WI38 (cell line): ENCODE data around the gene LARP6.

Experiments used
- H3K4me3 ChIP-seq: 2 replicates; pipeline ENCODE4 v1.5.1; 2011; ENCODE audit warnings: low read depth, mild to moderate bottlenecking, control low read depth, low read length
- TF ChIP-seq, protein P1 (sequence below): IDR thresholded peaks from 2 replicates; pipeline ENCODE4 v1.5.1; 2012; ENCODE audit warnings: low read depth, mild to moderate bottlenecking, control low read depth, low read length

LARP6 gene

DNA sequence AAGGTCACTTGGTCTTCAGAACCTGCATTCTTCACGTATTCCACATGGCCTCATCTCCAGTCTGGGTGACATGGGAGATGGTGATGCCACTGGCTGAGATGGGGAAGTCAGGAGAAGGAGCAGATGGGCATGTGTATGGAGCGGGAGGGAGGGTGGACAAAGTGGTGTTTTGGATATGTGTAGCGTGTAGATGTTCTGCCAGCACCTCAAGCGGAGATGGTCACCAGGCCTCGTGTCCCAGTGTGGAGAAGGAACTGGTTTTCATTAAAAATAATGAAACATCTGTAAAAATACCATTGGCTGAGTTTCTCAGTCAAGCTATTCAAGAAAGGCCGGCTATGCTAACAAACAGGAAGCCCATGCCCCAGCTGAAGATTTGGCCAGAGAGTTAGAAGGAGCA lies 26.2 kb downstream of the LARP6 start:
- TF ChIP-seq, protein P1, sequence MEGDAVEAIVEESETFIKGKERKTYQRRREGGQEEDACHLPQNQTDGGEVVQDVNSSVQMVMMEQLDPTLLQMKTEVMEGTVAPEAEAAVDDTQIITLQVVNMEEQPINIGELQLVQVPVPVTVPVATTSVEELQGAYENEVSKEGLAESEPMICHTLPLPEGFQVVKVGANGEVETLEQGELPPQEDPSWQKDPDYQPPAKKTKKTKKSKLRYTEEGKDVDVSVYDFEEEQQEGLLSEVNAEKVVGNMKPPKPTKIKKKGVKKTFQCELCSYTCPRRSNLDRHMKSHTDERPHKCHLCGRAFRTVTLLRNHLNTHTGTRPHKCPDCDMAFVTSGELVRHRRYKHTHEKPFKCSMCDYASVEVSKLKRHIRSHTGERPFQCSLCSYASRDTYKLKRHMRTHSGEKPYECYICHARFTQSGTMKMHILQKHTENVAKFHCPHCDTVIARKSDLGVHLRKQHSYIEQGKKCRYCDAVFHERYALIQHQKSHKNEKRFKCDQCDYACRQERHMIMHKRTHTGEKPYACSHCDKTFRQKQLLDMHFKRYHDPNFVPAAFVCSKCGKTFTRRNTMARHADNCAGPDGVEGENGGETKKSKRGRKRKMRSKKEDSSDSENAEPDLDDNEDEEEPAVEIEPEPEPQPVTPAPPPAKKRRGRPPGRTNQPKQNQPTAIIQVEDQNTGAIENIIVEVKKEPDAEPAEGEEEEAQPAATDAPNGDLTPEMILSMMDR: no peak

GRCh38 chr15:70826634-70827033 lies 27.3 kb downstream of the LARP6 start:
- TF ChIP-seq, protein P1: no peak

More for the DNA sequence above, 26.2 kb downstream of the LARP6 start:
- H3K4me3 ChIP-seq: no peak overlapping the region

GRCh38 chr15:70825841-70826240 lies 28.1 kb downstream of the LARP6 start:
- TF ChIP-seq, protein P1: no peak
- no peak overlapping the region for H3K4me3 ChIP-seq

More at GRCh38 chr15:70826634-70827033, 27.3 kb downstream of the LARP6 start:
- H3K4me3 ChIP-seq: no peak overlapping the region

DNA sequence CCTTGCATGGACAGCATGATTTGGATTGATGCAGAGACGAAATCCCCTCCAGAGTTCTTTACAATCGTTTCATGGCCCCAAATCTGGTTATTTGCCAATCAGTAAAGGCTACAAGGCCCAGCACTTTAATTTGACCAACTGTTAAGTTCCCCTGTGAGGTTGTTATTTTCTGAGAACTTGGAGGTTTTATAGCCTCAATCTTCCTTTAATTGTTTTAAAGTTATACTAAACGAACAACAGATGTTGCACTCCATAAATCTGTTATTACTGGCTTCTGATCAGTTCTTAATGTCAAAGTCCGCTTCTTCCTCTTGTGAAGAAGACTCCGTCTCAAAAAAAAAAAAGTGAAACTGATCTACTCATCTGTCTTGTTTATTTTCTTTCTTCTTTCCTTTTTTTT lies 30.8 kb downstream of the LARP6 start:
- TF ChIP-seq, protein P1: no peak
- no peak overlapping the region for H3K4me3 ChIP-seq

GRCh38 chr15:70820214-70820613 lies 33.7 kb downstream of the LARP6 start:
- TF ChIP-seq, protein P1: no peak
- no peak overlapping the region for H3K4me3 ChIP-seq

- TF ChIP-seq, protein P1: no peak
- H3K4me3 ChIP-seq: no peak overlapping the region
These were observed 35.4 kb downstream of the LARP6 start for GRCh38 chr15:70818580-70818979.

GRCh38 chr15:70817266-70817665 lies 36.7 kb downstream of the LARP6 start:
- TF ChIP-seq, protein P1: no peak
- no peak overlapping the region for H3K4me3 ChIP-seq
